Measurements from ENCODE around the gene SUPT20HL1.

GRCh38 chrX:24355095-24355494, 5.3 kb upstream of the SUPT20HL1 start:
- TF ChIP-seq, protein P1, sequence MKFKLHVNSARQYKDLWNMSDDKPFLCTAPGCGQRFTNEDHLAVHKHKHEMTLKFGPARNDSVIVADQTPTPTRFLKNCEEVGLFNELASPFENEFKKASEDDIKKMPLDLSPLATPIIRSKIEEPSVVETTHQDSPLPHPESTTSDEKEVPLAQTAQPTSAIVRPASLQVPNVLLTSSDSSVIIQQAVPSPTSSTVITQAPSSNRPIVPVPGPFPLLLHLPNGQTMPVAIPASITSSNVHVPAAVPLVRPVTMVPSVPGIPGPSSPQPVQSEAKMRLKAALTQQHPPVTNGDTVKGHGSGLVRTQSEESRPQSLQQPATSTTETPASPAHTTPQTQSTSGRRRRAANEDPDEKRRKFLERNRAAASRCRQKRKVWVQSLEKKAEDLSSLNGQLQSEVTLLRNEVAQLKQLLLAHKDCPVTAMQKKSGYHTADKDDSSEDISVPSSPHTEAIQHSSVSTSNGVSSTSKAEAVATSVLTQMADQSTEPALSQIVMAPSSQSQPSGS (CRISPR knock-in tag; IDR thresholded peaks at IDR 0.05; ENCODE audit: borderline replicate concordance, low read depth): no peak
- TF ChIP-seq ESRRA (CRISPR knock-in tag; IDR thresholded peaks at IDR 0.05; ENCODE audit: borderline replicate concordance) (no peak), RELA (CRISPR knock-in tag; IDR thresholded peaks at IDR 0.05; ENCODE audit: borderline replicate concordance) (no peak), FOXP4 (CRISPR knock-in tag; IDR thresholded peaks at IDR 0.05) (no peak)
